ENCODE data around the gene SPRTN.

Gene SPRTN

DNA sequence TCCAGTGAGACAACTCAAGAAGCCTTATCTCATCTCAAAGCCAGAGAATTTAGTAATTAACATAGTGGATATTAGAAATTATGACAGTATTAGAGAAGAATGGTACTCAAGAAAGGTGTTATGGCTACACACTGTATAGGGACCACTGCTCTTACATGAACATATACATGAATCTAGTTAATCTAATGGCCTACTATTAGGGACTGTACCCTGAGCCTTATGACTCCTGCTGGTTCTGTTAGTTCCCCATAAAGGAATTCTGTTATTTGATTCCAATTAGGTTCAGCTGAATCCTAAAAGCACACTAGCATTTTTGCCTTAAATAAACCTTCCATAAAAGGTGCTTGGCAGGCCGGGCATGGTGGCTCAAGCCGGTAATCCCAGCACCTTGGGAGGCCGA, 44.3 kb downstream of the SPRTN start:
- DNase-seq (ENCODE audit: low spot score), result no peak

DNA sequence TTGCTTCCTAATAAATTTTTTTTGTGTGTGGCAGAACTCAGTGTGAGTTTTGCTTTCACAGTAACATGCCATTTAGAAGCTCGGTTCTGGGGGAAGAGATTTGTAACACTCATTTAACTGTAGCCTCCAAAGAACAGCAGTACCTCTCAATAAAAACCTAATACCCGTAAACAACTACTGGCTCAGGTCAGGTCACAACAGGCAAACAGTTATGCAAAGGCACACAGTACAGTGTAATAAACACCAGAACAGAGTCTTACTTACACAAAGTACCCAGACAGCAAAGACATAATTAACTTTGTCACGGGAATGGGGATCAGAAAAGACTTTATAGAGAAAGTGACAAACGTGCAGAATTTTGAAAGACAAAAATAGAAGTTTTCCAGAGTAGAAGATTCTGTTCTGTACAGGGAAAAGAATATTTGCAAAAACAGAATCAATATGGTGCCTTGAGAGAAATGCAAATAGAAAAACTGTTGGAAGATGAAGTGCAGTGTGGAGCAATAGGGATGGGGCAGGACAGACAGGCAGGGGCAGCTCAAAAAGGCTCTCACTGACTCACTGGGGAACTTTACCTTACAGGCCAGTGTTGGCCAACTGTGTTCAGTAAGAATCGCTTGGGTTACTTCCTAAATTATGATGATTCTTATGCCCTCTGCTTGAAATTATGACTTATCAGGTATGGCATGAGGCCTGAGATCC, 45.2 kb downstream of the SPRTN start:
- DNase-seq (ENCODE audit: low spot score), result no peak

DNA sequence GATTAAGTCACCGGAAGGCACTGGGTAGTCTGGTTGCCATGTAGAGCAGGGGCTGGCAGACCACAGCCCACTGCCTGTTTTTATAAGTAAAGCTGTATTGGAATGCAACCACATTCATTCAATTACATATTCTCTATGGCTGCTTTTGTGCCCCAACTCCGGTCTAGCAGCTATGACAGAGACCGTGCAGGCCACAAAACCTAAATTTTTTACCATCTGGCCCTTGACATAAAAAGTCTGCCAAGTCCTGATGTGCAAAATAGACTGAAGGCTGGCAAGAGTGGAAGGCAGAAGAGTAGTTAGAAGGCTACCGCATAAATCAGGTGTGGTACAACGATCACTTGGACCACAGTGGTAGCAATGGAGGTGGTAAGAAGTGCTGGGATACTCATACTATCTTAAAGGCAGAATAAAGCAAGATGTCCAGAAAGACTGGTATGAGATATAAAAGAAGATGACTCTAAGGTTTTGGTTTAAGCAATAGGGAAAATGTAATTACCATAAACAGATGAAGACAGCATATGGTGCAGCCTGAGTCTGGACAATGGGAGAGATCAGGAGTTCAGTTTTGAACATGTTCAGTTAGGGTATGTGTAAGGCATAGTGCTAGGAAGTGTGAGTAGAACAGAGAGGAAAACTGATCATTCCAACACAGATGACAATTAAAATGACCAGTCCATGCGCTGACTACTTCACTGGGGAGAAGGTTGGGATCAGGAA, 46.8 kb downstream of the SPRTN start:
- DNase-seq (ENCODE audit: low spot score), result no peak

DNA sequence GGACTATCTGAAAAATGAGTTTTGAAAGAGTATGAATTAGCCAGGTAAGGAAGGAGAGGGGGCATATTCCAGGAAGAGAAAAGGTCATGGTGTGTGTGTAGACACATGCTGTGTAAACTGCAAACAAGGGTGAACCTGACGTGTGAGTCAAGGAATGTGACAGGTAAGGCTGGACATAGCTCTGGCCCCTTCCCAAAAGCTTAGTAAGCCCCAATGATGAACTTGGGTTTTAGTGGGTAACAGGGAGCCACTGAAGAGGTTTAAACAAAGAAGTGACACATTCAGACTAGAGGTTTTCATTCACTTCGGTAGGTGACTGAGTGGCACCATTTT, 47.3 kb downstream of the SPRTN start:
- DNase-seq (ENCODE audit: low spot score), result no peak

DNA sequence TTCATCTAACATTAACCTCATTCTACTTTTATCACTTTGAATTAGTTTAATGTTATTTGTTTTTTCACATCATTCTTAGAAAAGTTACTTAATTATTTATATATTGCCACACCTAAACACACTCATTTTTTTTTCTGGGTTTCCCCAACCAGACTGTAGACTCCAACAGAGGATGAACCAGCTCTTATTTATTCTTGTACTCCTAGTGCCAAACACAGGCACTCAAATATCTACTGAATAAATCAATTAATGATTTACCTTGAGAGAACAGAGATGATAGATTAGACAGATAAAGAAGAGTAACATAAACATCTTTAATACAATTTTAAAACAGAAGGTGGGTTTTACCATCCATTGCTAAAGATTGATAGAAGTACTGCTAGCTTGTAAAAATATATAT, 48.4 kb downstream of the SPRTN start:
- no peak for DNase-seq (ENCODE audit: low spot score)

DNA sequence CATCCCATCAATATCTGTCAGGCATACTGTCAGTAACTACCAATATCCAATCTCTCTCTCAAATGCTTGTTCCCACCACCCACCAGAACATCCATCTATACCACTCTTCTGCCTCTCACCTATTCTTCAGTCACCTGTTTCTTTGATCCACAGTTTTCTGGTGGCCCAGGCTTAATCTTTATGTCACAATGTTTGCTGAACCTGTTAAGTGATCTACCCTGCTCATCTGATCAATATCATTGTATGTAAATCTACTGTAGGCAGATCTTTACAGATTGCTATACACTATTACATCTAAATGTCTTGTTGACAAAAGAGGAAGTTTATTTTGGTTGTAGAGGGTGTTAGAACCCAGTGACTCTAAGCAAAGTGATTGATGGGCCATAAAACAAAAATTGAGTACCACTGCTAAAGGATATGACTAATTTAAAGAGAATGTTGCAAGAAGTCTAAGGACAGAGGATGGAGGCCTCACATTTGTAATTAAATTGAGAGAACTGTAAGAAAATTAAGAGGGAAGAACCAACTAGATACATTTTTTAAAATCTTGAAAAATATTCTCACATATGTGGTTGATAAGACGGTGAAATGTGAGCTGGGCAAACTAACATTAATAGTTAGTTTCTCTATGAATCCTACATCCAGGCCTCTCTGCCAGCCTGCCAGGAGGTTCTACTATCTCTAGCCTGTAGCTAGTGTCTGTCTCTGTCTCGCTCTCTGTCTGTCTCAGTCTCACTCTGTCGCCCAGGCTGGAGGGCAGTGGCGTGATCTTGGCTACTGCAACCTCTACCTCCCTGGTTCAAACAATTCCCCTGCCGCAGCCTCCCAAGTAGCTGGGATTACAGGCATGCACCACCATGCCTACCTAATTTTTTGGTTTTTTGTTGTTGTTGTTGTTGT, 49.9 kb downstream of the SPRTN start:
- no peak for DNase-seq (ENCODE audit: low spot score)

DNA sequence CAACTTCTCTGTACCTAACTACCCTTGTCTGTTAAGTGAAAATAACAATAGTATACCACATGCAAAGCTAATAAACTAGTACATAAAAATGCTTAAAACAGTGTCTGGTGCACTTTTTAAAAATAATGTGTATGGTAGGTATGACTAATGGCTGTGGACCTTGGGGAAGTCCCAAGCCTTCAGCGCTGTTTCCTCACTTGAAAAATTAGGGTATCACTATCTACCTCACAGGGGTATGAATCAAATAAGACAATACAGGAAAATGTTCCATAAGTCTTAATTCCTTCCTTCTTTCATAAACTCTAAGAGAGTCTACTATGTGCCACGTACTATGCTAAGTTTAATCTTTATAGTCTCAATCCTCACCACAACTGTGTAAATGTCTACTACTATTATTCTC, 52.0 kb downstream of the SPRTN start:
- DNase-seq (ENCODE audit: low spot score), result no peak

DNA sequence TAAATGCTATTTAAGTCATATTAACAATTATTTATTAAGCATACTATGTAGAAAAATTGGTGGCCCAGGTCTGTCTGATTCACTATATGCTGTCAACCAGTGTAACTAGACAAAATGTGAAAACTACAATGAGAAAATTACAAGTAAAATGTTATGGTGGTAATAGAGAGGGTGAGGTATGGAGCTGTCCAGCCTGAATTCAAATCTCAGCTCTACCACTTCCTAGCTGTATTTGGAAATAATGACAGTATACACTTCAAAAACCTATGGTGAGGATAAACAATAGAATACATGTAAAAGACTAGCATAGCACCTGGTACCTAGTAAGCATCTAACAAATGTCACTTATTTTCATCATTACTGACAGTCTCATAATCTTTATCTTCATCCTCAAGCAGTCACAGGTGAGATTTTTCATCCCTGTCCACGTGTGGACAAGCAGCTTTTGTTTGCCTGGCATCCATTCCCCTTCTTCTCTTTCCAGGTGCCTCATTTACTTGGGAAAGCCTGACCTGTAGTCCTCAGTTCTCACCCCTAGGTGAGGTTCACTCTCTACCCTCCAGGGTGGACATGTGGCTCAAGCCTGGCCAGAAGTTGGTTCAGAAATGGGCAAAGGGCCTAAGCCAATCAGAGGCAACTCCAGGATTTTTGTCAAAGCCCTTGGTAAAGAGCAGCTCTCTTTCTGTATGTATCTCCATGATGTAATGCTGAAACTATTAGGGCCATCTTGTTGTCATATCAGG, 54.5 kb downstream of the SPRTN start:
- no peak for DNase-seq (ENCODE audit: low spot score)

DNA sequence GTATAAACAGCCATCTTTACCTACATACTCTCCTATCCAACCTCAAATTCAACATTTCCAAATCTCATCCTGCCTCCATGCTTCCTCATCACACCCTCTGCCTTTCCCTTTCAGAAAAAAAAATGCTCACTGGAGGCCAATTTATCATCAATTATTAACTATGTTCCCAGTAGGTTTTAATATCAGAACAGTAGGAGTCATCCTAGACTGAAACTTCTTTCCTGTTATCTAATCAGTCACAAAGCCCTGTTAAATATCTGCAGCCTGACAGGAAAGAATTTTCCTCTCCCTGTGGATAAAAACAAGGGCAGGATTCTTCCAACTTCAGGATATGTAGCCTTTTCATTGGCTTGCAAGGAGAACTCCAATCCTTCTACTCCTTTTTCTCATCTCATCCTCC, 55.6 kb downstream of the SPRTN start:
- DNase-seq (ENCODE audit: low spot score), result no peak

DNA sequence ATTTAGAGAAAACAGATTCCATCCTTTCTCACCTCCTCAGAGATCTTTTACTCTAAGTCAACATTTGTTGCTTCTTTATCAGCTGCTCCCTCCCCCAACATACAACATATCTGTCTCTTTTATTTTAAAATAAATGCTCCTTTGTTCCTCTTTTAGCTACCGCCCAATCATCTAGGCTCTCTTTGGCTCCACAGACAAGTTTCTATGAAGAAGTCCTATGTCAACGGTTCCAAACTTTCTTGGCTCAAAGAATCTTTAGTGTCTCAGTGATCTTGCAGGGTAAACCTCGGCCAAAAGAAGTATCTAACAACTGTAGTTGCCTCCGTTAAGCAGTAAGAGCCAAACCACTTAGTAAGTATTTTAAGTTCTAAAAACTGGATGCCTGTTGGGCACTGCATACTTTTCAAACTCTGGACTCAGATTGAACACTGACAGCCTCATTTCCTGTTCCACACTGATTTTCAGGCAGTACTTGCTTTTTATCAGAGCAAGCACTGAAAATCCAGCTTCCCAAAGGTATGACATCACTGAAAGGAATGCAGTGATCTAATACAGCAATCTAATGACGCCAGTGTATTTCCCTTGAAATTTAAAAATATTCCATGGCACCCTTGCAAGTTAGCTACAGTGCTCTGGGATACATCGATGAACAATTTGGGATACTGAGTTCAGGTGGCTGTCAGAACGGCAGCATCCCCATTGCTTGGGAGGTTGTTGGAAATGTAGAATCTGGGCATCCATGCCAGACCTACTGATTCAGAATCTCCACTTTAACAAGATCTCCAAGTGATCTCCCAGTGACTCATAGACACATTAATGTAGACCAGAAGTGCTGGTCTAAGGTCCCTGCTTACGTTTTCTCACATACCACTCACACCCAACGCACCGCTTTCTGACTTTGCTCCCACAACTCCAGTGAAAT, 57.2 kb downstream of the SPRTN start:
- no peak for DNase-seq (ENCODE audit: low spot score)

DNA sequence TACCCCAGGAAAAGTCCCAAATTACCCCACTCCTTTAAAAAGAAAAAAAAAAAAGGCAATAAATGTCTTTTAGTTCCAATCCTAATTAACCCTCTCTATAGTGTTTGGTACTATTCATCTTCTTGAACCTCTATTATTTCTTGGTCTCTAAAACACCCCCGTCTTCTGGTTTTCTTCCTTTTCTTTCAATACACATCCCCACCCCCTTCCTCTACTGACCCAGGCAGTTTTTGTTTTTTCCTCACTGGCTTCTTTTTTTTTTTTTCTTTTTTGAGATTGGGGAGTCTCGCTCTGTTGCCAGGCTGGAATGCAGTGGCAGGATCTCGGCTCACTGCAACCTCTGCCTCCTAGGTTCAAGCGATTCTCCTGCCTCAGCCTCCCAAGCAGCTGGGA, 57.9 kb downstream of the SPRTN start:
- DNase-seq (ENCODE audit: low spot score), result no peak

DNA sequence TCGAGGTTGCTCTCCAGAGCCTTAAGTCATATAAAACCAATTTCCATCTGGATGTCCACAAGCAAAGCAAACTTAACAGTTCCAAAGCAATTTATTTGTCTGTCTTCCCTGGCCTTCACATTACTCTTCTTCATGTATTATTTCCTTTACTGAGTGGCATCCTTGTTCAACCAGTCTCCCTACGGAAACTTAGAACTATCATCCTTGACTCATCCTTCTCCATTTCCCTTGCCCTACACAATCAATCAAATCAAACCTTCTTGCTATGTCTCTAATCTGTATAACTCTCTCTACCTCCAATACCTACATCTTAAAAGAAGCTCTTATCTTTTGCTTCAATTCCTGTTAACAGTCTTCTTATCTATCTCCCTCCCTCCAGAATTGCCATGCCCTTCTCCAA, 58.5 kb downstream of the SPRTN start:
- no peak for DNase-seq (ENCODE audit: low spot score)

DNA sequence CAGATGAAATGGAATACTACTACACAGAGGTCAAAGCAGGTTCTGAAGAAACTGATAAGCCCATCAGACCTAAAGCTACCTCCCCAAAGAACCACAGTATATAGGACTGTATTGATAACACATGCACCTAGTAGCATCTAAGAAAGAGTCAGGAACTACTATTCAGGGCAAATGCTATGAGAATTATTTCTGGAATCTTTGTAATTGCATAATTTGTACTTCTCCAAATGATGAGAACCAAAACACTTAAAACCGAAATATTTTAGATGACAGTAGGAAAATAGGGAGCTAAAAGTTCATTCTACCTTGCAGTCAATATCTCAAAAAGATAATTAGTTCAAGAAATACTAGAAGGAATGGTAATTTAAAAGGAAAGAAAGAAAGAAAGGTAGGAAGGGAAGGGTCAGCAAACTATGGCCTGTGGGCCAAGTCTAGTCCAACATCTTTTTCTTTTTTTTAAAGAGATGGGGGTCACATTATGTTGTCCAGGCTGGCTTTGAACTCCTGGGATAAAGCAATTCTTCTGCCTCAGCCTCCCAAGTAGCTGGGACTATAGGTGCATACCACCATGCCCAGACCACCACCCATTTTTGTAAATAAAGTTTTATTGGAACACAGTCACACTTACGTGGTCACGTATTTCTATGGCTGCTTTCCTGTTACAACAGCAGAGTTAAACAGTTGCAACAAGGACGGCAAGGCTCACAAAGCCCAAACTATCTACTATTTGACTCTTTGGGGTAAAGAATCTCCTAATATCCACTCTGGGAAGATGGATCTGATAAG, 60.0 kb downstream of the SPRTN start:
- DNase-seq (ENCODE audit: low spot score), result no peak

DNA sequence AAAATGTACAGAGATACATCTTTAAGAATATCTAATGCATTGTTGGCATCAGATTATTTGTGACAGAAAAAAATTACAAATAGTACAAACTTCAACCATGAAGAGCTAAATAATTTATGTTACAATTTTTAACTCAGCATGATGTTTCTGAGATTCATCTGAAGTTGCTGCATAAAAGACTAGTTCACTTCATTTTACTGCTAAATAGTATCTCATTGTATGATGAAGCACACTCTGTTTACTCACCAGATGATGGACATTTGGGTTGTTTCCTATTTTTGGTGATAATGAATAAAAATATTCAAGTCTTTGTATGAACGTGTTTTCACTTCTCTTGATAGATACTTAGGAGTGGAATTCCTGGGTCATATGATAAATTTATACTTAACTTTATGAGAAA, 63.4 kb downstream of the SPRTN start:
- no peak for DNase-seq (ENCODE audit: low spot score)

DNA sequence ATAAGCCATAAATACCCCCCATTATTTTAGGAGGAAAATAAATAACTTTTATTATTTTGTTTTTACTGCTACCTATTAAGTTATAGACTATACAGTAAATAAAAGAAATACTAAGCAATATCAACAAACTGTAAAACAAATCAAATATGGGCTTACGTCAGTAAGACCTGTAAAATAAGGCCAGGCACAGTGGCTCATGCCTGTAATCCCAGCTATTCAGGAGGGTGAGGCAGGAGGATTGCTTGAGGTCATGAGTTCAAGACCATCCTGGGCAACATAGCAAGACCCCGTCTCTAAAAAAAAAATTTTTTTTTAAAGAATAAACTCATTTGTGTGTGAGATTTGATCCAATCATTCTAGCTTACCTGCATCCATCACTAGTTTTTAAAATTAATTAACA, 66.2 kb downstream of the SPRTN start:
- no peak for DNase-seq (ENCODE audit: low spot score)

Measured in globus pallidus (tissue), 1 donor.